Gastrocnemius medialis (tissue), 4 donors: ENCODE results near the gene SLC16A8.

Experiments used
- CTCF ChIP-seq, 5 experiments: fragments of 450-650 bp in 3 of 5; fragments of 200-600 bp in 2 of 5; sonication (generic) in 2 of 5; IDR thresholded peaks in 4 of 5; conservative IDR thresholded peaks in 1 of 5; 1 replicate in 4 of 5; 2 replicates in 1 of 5; pipeline ENCODE4 v1.5.1; 2016 to 2019; ENCODE audit warnings: antibody characterized with exemption in 5 of 5, mild to moderate bottlenecking in 3 of 5, moderate library complexity in 3 of 5
- POLR2A ChIP-seq, 2 donors: fragments of 450-650 bp; IDR thresholded peaks; one replicate each; pipeline ENCODE4 v1.6.1; 2017; ENCODE audit warnings: antibody characterized with exemption in 2 of 2, mild to moderate bottlenecking in 2 of 2, moderate library complexity in 2 of 2

- TF ChIP-seq POLR2A (IDR thresholded peaks at IDR 0.05), result no peak
- no peak for TF ChIP-seq CTCF (IDR thresholded peaks at IDR 0.05 in 4 of 5, conservative IDR thresholded peaks at IDR 0.05 in 1 of 5)
Measured at GRCh38 chr22:38029901-38030300, 54.1 kb downstream of the SLC16A8 start.
